ENCODE results near the gene MED12.

DNA sequence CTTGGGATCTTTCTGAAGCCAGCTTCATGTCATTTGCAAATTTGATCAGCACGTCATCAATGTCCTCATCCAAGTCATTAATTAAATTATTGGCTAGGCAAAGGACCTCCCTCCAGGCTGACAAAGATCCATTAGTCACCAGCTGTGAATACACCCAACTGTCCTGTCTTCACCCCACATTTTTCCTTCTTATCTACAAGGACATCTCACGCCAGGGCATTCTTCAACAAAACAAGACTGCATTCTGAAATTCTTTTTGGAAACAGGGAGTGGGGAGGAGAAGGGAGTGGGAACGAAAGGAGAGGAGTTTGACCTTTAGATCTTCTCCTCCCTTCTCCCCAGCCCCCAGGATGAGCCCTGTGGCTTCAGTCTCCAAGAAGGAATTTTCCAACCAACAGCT, 58.9 kb downstream of the MED12 start:
- TF ChIP-seq, protein P1, sequence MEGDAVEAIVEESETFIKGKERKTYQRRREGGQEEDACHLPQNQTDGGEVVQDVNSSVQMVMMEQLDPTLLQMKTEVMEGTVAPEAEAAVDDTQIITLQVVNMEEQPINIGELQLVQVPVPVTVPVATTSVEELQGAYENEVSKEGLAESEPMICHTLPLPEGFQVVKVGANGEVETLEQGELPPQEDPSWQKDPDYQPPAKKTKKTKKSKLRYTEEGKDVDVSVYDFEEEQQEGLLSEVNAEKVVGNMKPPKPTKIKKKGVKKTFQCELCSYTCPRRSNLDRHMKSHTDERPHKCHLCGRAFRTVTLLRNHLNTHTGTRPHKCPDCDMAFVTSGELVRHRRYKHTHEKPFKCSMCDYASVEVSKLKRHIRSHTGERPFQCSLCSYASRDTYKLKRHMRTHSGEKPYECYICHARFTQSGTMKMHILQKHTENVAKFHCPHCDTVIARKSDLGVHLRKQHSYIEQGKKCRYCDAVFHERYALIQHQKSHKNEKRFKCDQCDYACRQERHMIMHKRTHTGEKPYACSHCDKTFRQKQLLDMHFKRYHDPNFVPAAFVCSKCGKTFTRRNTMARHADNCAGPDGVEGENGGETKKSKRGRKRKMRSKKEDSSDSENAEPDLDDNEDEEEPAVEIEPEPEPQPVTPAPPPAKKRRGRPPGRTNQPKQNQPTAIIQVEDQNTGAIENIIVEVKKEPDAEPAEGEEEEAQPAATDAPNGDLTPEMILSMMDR (conservative IDR thresholded peaks at IDR 0.05; ENCODE audit: low read length): no peak
- TF ChIP-seq EZH2phosphoT487 (IDR thresholded peaks at IDR 0.05; ENCODE audit: borderline replicate concordance, low read depth, low read length): no peak
